HAP-1 (cell line): ENCODE results near the gene ZNF483.
"Not testable (repeated sequence)": the region's sequence is repeated elsewhere in the genome, so short reads cannot be mapped to it uniquely, and the experiment has no call there.

Experiments
- DNase-seq, 2 experiments: peaks; one replicate each; pipeline ENCODE4 v3.0.0-alpha.2; 2016 to 2020; ENCODE audit warnings: low spot score in 2 of 2
- H3K27me3 ChIP-seq: fragments of 250-450 bp; sonication (Bioruptor Pico); 2 replicates; pipeline ENCODE4 v1.5.1; 2020; ENCODE audit warnings: low read depth, mild to moderate bottlenecking, moderate library complexity
- H3K36me3 ChIP-seq: fragments of 250-450 bp; sonication (Bioruptor Pico); replicated peaks from 2 replicates; pipeline ENCODE4 v1.5.1; 2020; ENCODE audit warnings: mild to moderate bottlenecking
- H3K4me1 ChIP-seq: fragments of 250-450 bp; sonication (Bioruptor Pico); 2 replicates; pipeline ENCODE4 v1.5.1; 2020; ENCODE audit warnings: mild to moderate bottlenecking
- H3K4me3 ChIP-seq: fragments of 250-450 bp; sonication (Bioruptor Pico); 2 replicates; pipeline ENCODE4 v1.5.1; 2020; ENCODE audit warnings: mild to moderate bottlenecking, moderate library complexity
- H3K9me3 ChIP-seq: fragments of 250-450 bp; sonication (Bioruptor Pico); 2 replicates; pipeline ENCODE4 v1.5.1; 2020; ENCODE audit warnings: mild to moderate bottlenecking, moderate library complexity
- in situ Hi-C: fragments of 300-500 bp; cut with MboI; formaldehyde crosslinking; loops from 3 replicates; pipeline ENCODE4 v1.14.3; 2020; ENCODE audit warnings: low sequenced_read_pairs, inconsistent platforms, mixed read lengths

ZNF483 gene

GRCh38 chr9:111610149-111610548 is 85.2 kb downstream of the ZNF483 start:
- H3K4me3 ChIP-seq = no peak overlapping the region
- H3K36me3 ChIP-seq = no peaks in the 10 kb centered on the region
- H3K27me3 ChIP-seq = no peaks in the 10 kb centered on the region
- no peak for DNase-seq
- H3K9me3 ChIP-seq = no peaks in the 10 kb centered on the region
- no peaks in the 10 kb centered on the region for H3K4me1 ChIP-seq
- in situ Hi-C loops = no loop called here

DNA sequence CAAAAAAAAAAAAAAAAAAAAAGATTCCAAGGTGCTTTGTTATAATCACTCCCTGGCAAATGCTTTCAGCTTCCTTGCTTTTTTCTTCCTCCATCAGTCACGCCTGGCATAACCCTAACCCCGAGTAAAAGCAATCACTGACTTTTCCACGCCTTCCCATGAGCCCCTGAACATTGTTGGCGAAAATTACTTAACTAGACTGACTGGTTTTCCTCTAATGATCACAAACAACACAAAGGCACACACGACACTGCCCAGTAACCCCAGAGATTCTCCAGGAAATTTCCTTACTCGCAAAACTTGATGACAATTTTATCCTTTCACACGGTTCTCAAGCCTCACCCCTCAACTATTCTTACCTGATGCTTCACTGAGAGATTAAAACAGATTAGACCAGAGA is 85.9 kb downstream of the ZNF483 start:
- Histone ChIP-seq H3K4me1 (no peaks in the 10 kb centered on the region), H3K4me3 (no peak overlapping the region), H3K9me3 (no peaks in the 10 kb centered on the region), H3K36me3 (no peaks in the 10 kb centered on the region), H3K27me3 (no peaks in the 10 kb centered on the region)
- DNase-seq = no peak
- in situ Hi-C loops = no loop called here

GRCh38 chr9:111613436-111614040 is 88.6 kb downstream of the ZNF483 start:
- no peak overlapping the region for H3K4me3 ChIP-seq
- H3K27me3 ChIP-seq = no peaks in the 10 kb centered on the region
- no peaks in the 10 kb centered on the region for H3K9me3 ChIP-seq
- no peaks in the 10 kb centered on the region for H3K36me3 ChIP-seq
- in situ Hi-C loops = no loop called here
- DNase-seq = no peak
- no peaks in the 10 kb centered on the region for H3K4me1 ChIP-seq

DNA sequence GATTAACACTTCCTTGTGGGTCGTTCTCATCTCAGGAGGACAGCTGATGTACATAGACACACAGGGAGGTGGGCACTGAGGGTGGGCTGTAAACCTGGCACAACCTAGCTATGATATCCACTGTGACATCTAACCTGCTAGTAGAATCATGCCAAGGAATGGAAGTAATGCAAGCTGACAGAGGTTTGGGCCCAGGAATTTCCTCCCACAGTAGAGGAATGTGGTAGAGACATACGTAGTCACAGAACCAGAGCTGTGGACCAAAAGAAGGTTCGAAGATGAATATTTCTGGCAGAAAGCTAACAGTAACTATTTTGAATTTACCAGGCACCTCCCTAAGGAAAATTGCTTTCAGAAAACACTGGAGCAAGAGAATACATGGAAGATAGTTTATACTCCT is 90.9 kb downstream of the ZNF483 start:
- Histone ChIP-seq H3K4me1 (no peaks in the 10 kb centered on the region), H3K36me3 (no peaks in the 10 kb centered on the region), H3K9me3 (no peaks in the 10 kb centered on the region), H3K4me3 (no peak overlapping the region), H3K27me3 (no peaks in the 10 kb centered on the region; the same call in 1 of the 2 replicates)
- in situ Hi-C loops = no loop called here
- no peak for DNase-seq

DNA sequence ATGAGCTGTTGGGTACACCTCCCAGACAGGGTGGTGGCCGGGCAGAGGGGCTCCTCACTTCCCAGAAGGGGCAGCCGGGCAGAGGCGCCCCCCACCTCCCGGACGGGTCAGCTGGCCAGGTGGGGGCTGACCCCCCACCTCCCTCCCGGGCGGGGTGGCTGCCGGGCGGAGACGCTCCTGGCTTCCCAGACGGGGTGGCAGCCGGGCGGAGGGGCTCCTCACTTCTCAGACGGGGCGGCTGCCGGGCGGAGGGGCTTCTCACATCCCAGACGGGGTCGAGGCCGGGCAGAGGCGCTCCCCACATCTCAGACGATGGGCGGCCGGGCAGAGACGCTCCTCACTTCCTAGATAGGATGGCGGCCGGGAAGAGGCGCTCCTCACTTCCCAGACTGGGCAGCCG is 92.4 kb downstream of the ZNF483 start:
- H3K27me3 ChIP-seq, H3K36me3 ChIP-seq, H3K9me3 ChIP-seq, H3K4me3 ChIP-seq, DNase-seq, H3K4me1 ChIP-seq, in situ Hi-C loops: not testable (repeated sequence)

GRCh38 chr9:111621895-111622480 is 97.0 kb downstream of the ZNF483 start:
- in situ Hi-C loops = no loop called here
- Histone ChIP-seq H3K27me3 (no peaks in the 10 kb centered on the region; the same call in 1 of the 2 replicates), H3K9me3 (no peaks in the 10 kb centered on the region), H3K36me3 (no peaks in the 10 kb centered on the region), H3K4me1 (no peaks in the 10 kb centered on the region; the same call in 1 of the 2 replicates), H3K4me3 (no peak overlapping the region)
- peak in 1 of 2 experiments; percentile 38 for DNase-seq

DNA sequence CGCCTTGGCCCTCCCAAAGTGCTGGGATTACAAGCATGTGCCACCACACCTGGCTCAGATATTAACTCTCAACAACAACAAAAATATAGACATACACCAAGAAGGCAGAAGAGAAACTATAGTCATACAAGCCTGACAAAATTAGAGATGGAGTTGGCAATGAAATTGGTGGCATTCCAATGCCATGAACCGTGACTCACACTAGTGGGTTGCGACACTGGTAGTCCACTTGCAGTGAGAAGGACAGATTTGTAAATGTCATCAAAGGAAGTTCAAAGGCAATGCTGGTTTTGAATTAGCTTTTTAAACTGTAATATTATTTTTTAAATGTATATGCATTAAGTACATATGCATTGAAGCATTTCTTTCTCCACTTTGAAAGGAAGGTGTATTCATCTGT is 97.6 kb downstream of the ZNF483 start:
- Histone ChIP-seq H3K9me3 (no peaks in the 10 kb centered on the region), H3K4me3 (no peak overlapping the region), H3K36me3 (no peaks in the 10 kb centered on the region), H3K27me3 (no peaks in the 10 kb centered on the region; the same call in 1 of the 2 replicates), H3K4me1 (no peaks in the 10 kb centered on the region; the same call in 1 of the 2 replicates)
- no peak for DNase-seq
- in situ Hi-C loops = no loop called here
